ENCODE results near the gene XPC.

Gene XPC

GRCh38 chr3:14209581-14210289, 31.3 kb upstream of the XPC start:
- Histone ChIP-seq H3K9ac (ENCODE audit: low read depth, low read length) (no peak overlapping the region), H3K4me1 (ENCODE audit: insufficient read depth, low read length) (no peaks in the 10 kb centered on the region), H3K79me2 (ENCODE audit: insufficient read depth, low read length) (no peaks in the 10 kb centered on the region), H3K27ac (ENCODE audit: low read length) (no peak overlapping the region), H3K9me3 (ENCODE audit: insufficient read depth, low read length, severe bottlenecking) (no peaks in the 10 kb centered on the region), H3K4me3 (ENCODE audit: low read depth in 1 of 2, low read length in 2 of 2) (no peak overlapping the region), H3K4me2 (ENCODE audit: insufficient read depth, low read length) (no peak overlapping the region), H3K36me3 (ENCODE audit: insufficient read depth, low read length) (no peaks in the 10 kb centered on the region), H3K27me3 (ENCODE audit: insufficient read depth, low read length, poor library complexity) (no peaks in the 10 kb centered on the region), H2AFZ (ENCODE audit: low read depth, low read length) (no peak overlapping the region), H4K20me1 (ENCODE audit: insufficient read depth, low read length) (no peaks in the 10 kb centered on the region)
- DNase-seq (no peak), ATAC-seq (ENCODE audit: insufficient read depth, low read depth) (no peak)
- TF ChIP-seq EZH2 (IDR thresholded peaks at IDR 0.05; ENCODE audit: borderline replicate concordance, low read depth, low read length, severe bottlenecking) = no peak
- TF ChIP-seq, protein P1, sequence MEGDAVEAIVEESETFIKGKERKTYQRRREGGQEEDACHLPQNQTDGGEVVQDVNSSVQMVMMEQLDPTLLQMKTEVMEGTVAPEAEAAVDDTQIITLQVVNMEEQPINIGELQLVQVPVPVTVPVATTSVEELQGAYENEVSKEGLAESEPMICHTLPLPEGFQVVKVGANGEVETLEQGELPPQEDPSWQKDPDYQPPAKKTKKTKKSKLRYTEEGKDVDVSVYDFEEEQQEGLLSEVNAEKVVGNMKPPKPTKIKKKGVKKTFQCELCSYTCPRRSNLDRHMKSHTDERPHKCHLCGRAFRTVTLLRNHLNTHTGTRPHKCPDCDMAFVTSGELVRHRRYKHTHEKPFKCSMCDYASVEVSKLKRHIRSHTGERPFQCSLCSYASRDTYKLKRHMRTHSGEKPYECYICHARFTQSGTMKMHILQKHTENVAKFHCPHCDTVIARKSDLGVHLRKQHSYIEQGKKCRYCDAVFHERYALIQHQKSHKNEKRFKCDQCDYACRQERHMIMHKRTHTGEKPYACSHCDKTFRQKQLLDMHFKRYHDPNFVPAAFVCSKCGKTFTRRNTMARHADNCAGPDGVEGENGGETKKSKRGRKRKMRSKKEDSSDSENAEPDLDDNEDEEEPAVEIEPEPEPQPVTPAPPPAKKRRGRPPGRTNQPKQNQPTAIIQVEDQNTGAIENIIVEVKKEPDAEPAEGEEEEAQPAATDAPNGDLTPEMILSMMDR (IDR thresholded peaks at IDR 0.05; ENCODE audit: borderline replicate concordance, extremely low read depth, low read length, poor library complexity, severe bottlenecking) = no peak

DNA sequence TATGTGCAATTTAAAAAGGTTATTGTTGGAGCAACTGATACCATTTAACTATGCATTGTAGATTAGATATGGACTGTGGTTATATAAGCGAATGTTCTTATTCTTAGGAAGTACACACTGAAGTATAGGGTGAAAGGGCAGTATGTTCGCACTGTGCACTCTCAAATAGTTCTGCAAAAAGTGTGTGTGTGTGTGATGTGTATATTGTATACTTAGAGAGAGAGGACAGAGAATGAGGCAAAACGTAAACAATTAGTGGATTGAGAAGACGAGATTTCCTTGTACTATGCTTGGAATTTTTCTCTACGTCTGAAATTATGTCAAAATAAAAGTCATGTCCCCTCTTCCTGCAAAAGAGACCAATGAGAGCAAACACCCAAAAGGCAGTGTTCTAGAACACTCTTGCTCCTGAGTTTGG, 30.6 kb upstream of the XPC start:
- no peak overlapping the region for H3K4me2 ChIP-seq (ENCODE audit: insufficient read depth, low read length)
- no peak for DNase-seq

GRCh38 chr3:14208168-14208567, 29.8 kb upstream of the XPC start:
- no peaks in the 10 kb centered on the region for H3K9me3 ChIP-seq (ENCODE audit: insufficient read depth, low read length, severe bottlenecking)
- no peaks in the 10 kb centered on the region for H3K79me2 ChIP-seq (ENCODE audit: insufficient read depth, low read length)
- DNase-seq (no peak), ATAC-seq (ENCODE audit: insufficient read depth, low read depth) (no peak)
- H3K36me3 ChIP-seq (ENCODE audit: insufficient read depth, low read length) = no peaks in the 10 kb centered on the region
- no peak overlapping the region for H3K9ac ChIP-seq (ENCODE audit: low read depth, low read length)
- H3K4me3 ChIP-seq (ENCODE audit: low read depth in 1 of 2, low read length in 2 of 2) = no peak overlapping the region
- no peak overlapping the region for H3K27ac ChIP-seq (ENCODE audit: low read length)
- H4K20me1 ChIP-seq (ENCODE audit: insufficient read depth, low read length) = no peaks in the 10 kb centered on the region
- TF ChIP-seq EZH2 (IDR thresholded peaks at IDR 0.05; ENCODE audit: borderline replicate concordance, low read depth, low read length, severe bottlenecking) = no peak
- TF ChIP-seq, protein P1 (IDR thresholded peaks at IDR 0.05; ENCODE audit: borderline replicate concordance, extremely low read depth, low read length, poor library complexity, severe bottlenecking) = no peak
- no peaks in the 10 kb centered on the region for H3K4me1 ChIP-seq (ENCODE audit: insufficient read depth, low read length)
- H3K4me2 ChIP-seq (ENCODE audit: insufficient read depth, low read length) = no peak overlapping the region
- H2AFZ ChIP-seq (ENCODE audit: low read depth, low read length) = no peak overlapping the region
- H3K27me3 ChIP-seq (ENCODE audit: insufficient read depth, low read length, poor library complexity) = no peaks in the 10 kb centered on the region

More for the DNA sequence above, 30.6 kb upstream of the XPC start:
- Histone ChIP-seq H3K9me3 (ENCODE audit: insufficient read depth, low read length, severe bottlenecking) (no peaks in the 10 kb centered on the region), H3K36me3 (ENCODE audit: insufficient read depth, low read length) (no peaks in the 10 kb centered on the region), H3K27ac (ENCODE audit: low read length) (no peak overlapping the region), H3K4me1 (ENCODE audit: insufficient read depth, low read length) (no peaks in the 10 kb centered on the region), H2AFZ (ENCODE audit: low read depth, low read length) (no peak overlapping the region), H3K4me3 (ENCODE audit: low read depth in 1 of 2, low read length in 2 of 2) (no peak overlapping the region), H3K9ac (ENCODE audit: low read depth, low read length) (no peak overlapping the region), H3K79me2 (ENCODE audit: insufficient read depth, low read length) (no peaks in the 10 kb centered on the region), H4K20me1 (ENCODE audit: insufficient read depth, low read length) (no peaks in the 10 kb centered on the region), H3K27me3 (ENCODE audit: insufficient read depth, low read length, poor library complexity) (no peaks in the 10 kb centered on the region)
- TF ChIP-seq EZH2 (IDR thresholded peaks at IDR 0.05; ENCODE audit: borderline replicate concordance, low read depth, low read length, severe bottlenecking) = no peak
- TF ChIP-seq, protein P1 (IDR thresholded peaks at IDR 0.05; ENCODE audit: borderline replicate concordance, extremely low read depth, low read length, poor library complexity, severe bottlenecking) = no peak
- ATAC-seq (ENCODE audit: insufficient read depth, low read depth) = no peak

Data from DND-41 (cell line).